ENCODE measurements around the gene PTTG1.

The PTTG1 gene

DNA sequence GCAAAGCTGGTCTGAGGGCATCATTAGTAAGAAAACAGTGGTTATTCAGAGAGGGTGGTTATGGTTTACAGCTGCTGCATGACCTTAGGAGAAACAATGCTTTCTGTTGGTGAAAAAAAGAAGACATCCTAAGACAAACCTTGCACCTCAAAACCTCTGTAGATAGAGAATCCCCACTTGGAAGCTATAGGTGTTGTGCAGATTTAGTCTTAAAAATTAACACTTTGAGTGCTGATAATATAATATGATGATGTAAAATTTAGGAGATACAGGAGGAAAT lies 1.4 kb upstream of the PTTG1 start:
- TF ChIP-seq, protein P1, sequence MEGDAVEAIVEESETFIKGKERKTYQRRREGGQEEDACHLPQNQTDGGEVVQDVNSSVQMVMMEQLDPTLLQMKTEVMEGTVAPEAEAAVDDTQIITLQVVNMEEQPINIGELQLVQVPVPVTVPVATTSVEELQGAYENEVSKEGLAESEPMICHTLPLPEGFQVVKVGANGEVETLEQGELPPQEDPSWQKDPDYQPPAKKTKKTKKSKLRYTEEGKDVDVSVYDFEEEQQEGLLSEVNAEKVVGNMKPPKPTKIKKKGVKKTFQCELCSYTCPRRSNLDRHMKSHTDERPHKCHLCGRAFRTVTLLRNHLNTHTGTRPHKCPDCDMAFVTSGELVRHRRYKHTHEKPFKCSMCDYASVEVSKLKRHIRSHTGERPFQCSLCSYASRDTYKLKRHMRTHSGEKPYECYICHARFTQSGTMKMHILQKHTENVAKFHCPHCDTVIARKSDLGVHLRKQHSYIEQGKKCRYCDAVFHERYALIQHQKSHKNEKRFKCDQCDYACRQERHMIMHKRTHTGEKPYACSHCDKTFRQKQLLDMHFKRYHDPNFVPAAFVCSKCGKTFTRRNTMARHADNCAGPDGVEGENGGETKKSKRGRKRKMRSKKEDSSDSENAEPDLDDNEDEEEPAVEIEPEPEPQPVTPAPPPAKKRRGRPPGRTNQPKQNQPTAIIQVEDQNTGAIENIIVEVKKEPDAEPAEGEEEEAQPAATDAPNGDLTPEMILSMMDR (IDR thresholded peaks at IDR 0.05; ENCODE audit: insufficient read depth, missing control alignments) = no peak
- no peak for DNase-seq (ENCODE audit: insufficient read length, low spot score)
- no peak for FAIRE-seq

GRCh38 chr5:160423099-160423498 lies 1.4 kb downstream of the PTTG1 start:
- FAIRE-seq = no peak
- TF ChIP-seq, protein P1 (IDR thresholded peaks at IDR 0.05; ENCODE audit: insufficient read depth, missing control alignments) = no peak
- no peak for DNase-seq (ENCODE audit: insufficient read length, low spot score)

DNA sequence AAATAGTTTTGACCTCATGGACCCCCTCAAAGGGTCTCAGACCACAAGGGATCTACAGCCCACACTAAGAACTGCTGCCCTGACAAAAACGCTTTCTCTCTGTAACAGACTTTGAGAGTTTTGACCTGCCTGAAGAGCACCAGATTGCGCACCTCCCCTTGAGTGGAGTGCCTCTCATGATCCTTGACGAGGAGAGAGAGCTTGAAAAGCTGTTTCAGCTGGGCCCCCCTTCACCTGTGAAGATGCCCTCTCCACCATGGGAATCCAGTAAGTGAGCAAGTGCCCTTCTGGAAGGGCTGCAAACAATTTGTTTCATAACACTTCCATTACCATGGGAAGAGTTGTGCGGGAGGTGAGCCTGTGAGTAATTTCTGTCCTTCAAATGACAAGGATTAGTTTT lies 6.0 kb downstream of the PTTG1 start:
- TF ChIP-seq, protein P1 (IDR thresholded peaks at IDR 0.05; ENCODE audit: insufficient read depth, missing control alignments) = no peak
- FAIRE-seq = no peak
- no peak for DNase-seq (ENCODE audit: insufficient read length, low spot score)

DNA sequence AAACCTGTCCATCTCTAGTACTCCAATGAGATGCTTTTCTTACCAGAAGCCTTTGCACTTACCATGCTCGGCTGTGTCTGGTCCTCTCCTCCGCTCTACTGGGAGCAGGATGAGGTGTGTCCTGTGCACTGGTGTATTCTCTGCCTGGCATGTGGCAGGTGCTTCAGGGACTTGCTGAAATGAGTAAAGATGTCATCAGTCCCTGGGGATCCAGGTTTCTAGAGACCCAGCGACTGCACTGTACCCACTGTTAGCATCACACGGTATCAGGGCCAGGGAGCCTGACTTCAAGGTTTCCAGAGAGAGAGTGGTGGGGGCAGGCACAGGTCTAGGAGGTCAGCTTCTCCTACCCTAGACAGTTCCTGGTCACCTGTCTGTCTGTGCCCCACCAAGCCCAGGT lies 10.5 kb downstream of the PTTG1 start:
- no peak for FAIRE-seq
- DNase-seq (ENCODE audit: insufficient read length, low spot score) = no peak
- TF ChIP-seq, protein P1 (IDR thresholded peaks at IDR 0.05; ENCODE audit: insufficient read depth, missing control alignments) = no peak

DNA sequence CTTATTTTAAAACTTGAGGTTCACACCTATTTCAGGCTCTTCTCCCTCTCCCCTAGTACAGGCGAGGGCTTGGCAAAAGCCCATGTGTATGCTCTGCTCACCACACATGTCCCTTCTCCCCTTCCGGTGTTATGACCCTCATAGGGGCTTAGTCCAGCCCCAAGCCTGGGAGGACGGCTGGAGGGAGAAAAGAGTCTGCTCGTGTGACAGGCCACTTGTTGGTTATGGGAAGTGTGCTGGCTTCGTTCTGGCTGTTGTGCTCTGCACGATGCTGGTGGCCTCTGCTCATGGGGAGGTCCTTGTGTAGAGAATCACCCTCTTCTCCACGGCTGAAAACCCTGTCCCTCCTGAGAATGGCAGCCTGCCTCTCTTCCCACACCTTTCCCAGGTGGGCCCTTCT lies 11.1 kb downstream of the PTTG1 start:
- TF ChIP-seq, protein P1 (IDR thresholded peaks at IDR 0.05; ENCODE audit: insufficient read depth, missing control alignments) = no peak
- no peak for FAIRE-seq
- no peak for DNase-seq (ENCODE audit: insufficient read length, low spot score)

DNA sequence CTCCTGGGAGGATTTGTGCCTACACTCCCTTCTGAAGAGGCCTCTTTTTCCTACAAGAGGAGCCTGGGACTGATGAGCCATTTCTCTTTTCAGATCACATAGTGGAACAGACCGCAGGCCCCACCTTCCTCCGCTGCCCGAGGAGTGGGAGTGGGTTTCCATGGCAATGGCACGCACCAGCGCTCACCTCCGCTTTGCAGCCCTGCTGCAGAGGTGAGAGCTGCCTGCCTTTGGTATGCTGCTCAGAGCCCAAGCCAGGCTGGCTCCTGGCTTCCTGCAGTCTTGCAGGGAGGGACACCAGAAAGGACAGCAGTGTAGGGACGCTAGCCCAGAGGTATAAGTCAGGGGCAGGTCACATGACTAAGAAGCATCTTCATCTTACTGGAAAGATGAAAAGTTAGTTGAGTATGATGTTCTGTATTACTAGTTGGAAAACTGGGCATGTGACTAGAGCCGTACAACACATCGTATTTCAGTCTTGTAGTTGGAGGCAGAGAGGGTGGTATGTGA lies 12.4 kb downstream of the PTTG1 start:
- no peak for DNase-seq (ENCODE audit: insufficient read length, low spot score)
- no peak for FAIRE-seq
- TF ChIP-seq, protein P1 (IDR thresholded peaks at IDR 0.05; ENCODE audit: insufficient read depth, missing control alignments) = no peak

DNA sequence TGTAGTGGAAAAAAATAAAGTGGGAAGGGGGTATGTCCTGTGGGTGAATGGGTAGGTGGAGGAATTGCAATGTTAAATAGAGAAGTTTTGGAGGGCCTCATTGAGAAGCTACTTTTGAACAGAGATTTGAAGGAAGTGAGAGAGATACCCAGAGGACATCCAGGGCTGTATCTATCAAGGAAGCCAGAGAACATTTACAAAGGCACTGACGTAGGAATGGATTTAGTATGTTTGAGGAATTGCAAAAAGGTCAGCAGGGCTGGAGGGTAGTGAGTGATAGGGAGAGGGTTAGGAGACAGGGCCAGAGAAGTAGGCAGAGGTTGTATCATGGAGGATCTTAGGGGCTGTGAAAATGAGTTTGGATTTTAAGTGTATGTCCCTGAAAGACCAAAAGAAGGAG lies 13.9 kb downstream of the PTTG1 start:
- DNase-seq (ENCODE audit: insufficient read length, low spot score) (no peak), FAIRE-seq (no peak)
- TF ChIP-seq, protein P1 (IDR thresholded peaks at IDR 0.05; ENCODE audit: insufficient read depth, missing control alignments) = no peak
